Tibial artery (tissue), 4 donors: ENCODE data around the gene FNDC3B.

ENCODE experiments used
- DNase-seq, 2 donors: peaks; one replicate each; pipeline ENCODE4 v3.0.0-alpha.2; 2019
- H3K27ac ChIP-seq, 2 donors: fragments of 200-600 bp; sonication (generic) in 1 of 2; 1 replicate in 1 of 2; 2 replicates in 1 of 2; pipeline ENCODE4 v1.5.1; 2018 to 2019; ENCODE audit warnings: mild to moderate bottlenecking in 1 of 2
- H3K27me3 ChIP-seq, 2 donors: fragments of 200-600 bp; sonication (generic) in 1 of 2; one replicate each; pipeline versions ENCODE4 v1.5.1 to v1.6.0; 2016 to 2019
- H3K36me3 ChIP-seq, 3 donors: fragments of 200-600 bp; sonication (generic) in 2 of 3; one replicate each; pipeline ENCODE4 v1.5.1; 2016 to 2019; ENCODE audit warnings: mild to moderate bottlenecking in 2 of 3
- H3K4me1 ChIP-seq, 4 donors: fragments of 200-600 bp; sonication (generic) in 2 of 4; 1 replicate in 3 of 4; 2 replicates in 1 of 4; pipeline ENCODE4 v1.5.1; 2016 to 2019
- H3K4me3 ChIP-seq, 2 donors: fragments of 200-600 bp; sonication (generic) in 1 of 2; 1 replicate in 1 of 2; 2 replicates in 1 of 2; pipeline ENCODE4 v1.5.1; 2018 to 2019; ENCODE audit warnings: mild to moderate bottlenecking in 2 of 2
- H3K9me3 ChIP-seq, 3 donors: fragments of 200-600 bp; sonication (generic) in 1 of 3; one replicate each; pipeline ENCODE4 v1.5.1; 2016 to 2019
- intact Hi-C: fragments of 100-400 bp; cut with DNase I; formaldehyde crosslinking; loops from one replicate; pipeline ENCODE4 v1.15.0; 2023; ENCODE audit warnings: low total_unique reads
- TF ChIP-seq, protein P1 (sequence below), 2 experiments: fragments of 200-600 bp in 1 of 2; fragments of 450-650 bp in 1 of 2; IDR thresholded peaks; one replicate each; pipeline ENCODE4 v1.5.1; 2017 to 2019; ENCODE audit warnings: antibody characterized with exemption in 2 of 2, mild to moderate bottlenecking in 1 of 2, moderate library complexity in 1 of 2

FNDC3B gene

GRCh38 chr3:172398484-172398883 lies 359.1 kb downstream of the FNDC3B start:
- H3K27ac ChIP-seq, result no peak overlapping the region
- H3K9me3 ChIP-seq, result no peaks in the 10 kb centered on the region
- H3K27me3 ChIP-seq, result no peaks in the 10 kb centered on the region
- no peaks in the 10 kb centered on the region for H3K4me1 ChIP-seq
- TF ChIP-seq, protein P1, sequence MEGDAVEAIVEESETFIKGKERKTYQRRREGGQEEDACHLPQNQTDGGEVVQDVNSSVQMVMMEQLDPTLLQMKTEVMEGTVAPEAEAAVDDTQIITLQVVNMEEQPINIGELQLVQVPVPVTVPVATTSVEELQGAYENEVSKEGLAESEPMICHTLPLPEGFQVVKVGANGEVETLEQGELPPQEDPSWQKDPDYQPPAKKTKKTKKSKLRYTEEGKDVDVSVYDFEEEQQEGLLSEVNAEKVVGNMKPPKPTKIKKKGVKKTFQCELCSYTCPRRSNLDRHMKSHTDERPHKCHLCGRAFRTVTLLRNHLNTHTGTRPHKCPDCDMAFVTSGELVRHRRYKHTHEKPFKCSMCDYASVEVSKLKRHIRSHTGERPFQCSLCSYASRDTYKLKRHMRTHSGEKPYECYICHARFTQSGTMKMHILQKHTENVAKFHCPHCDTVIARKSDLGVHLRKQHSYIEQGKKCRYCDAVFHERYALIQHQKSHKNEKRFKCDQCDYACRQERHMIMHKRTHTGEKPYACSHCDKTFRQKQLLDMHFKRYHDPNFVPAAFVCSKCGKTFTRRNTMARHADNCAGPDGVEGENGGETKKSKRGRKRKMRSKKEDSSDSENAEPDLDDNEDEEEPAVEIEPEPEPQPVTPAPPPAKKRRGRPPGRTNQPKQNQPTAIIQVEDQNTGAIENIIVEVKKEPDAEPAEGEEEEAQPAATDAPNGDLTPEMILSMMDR (IDR thresholded peaks at IDR 0.05), result no peak
- H3K4me3 ChIP-seq, result no peak overlapping the region
- intact Hi-C loops, result no loop called here
- peaks cover 24 to 43% (median 32%) of the 10 kb centered on the region in 3 donors for H3K36me3 ChIP-seq
- DNase-seq, result no peak

DNA sequence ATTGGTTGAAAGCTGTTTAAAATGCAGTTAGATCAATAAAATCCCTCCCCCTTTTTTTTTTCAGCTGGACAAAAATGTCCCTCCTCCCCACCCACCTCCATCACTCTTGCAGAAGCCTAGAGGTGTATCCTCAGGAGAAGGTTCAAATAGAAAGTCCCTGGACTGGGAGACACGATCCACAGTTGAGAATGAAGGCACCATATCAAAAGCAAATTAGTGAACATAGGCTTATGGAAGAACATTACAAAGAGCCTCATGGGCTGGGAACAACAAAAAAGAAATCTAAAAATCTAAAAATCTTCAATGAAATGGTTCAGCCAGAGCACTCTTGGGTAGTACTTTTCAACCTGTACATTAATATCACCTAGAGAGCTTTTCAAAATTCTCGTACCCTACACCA lies 362.7 kb downstream of the FNDC3B start:
- intact Hi-C loops, result no loop called here
- no peaks in the 10 kb centered on the region for H3K9me3 ChIP-seq

DNA sequence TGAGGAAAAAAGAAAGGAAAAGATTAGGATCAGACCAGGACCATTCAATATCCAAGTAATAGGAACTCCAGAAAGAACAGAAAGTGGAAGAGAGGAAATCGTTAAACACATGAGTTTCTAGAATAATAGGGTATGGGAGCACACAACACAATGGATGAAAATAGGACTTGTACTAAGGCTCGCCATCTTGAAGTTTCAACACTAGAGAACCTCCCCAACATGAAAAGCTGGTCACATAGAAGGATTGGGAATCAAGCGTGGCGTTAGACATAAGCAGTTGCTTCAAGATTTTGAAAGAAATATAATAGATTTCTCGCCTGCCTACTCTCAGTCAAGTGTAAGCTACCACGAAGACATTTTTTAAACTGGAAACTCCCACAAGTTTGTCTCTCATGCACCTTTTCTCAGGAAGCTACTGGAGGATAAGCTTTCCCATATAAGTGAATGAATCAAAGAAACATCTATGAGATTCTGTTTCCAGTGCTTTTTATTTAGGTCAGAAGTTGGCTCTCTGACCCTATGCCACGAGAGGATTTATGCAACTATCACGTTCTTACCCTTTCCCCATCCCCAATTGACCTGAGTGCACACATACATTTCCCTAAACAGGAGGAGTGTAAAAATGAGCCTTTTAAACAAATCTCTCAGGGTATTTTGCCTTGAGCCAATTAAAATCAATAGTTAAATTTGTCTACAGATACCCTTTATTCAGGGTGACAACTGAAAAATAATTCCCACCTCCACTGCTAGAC lies 363.7 kb downstream of the FNDC3B start:
- Histone ChIP-seq H3K9me3 (no peaks in the 10 kb centered on the region), H3K4me3 (no peak overlapping the region), H3K4me1 (no peaks in the 10 kb centered on the region), H3K27ac (no peak overlapping the region), H3K36me3 (peaks cover 7 to 27% (median 20%) of the 10 kb centered on the region in 3 donors), H3K27me3 (no peaks in the 10 kb centered on the region)
- TF ChIP-seq, protein P1 (IDR thresholded peaks at IDR 0.05), result no peak
- DNase-seq, result no peak
- intact Hi-C loops, result no loop called here

More for the DNA sequence above, 362.7 kb downstream of the FNDC3B start:
- DNase-seq, result no peak
- Histone ChIP-seq H3K4me3 (no peak overlapping the region), H3K4me1 (no peaks in the 10 kb centered on the region), H3K27me3 (no peaks in the 10 kb centered on the region), H3K27ac (no peak overlapping the region), H3K36me3 (peaks cover 15 to 34% (median 27%) of the 10 kb centered on the region in 3 donors)
- TF ChIP-seq, protein P1 (IDR thresholded peaks at IDR 0.05), result no peak

GRCh38 chr3:172404237-172404962 lies 365.0 kb downstream of the FNDC3B start:
- Histone ChIP-seq H3K27ac (no peak overlapping the region), H3K36me3 (peaks cover 0 to 15% (median 10%) of the 10 kb centered on the region in 3 donors)
- intact Hi-C loops, result no loop called here

DNA sequence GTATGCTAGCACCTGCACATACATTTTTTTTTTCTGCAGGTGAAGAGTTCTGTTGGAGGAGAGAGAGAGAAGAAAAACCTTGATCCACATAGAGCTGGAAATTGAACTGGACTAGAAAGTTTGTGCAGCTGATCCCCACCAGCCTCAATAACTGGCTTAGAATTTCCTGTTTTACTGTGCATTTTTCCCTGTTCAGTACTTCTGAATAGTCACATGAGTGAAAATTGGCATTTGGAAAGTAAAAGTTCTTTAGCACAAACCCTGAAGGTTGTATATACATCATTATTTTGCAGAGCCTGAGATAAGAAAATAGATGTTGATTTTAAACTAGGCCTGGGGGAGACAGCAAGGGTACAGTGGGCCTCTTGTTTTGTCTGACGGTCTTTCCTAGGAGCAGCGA lies 366.5 kb downstream of the FNDC3B start:
- no peak overlapping the region for H3K27ac ChIP-seq
- intact Hi-C loops, result no loop called here
- H3K4me1 ChIP-seq, result no peaks in the 10 kb centered on the region
- no peaks in the 10 kb centered on the region for H3K27me3 ChIP-seq
- no peaks in the 10 kb centered on the region for H3K9me3 ChIP-seq
- peaks cover 0 to 7% (median 2%) of the 10 kb centered on the region in 3 donors for H3K36me3 ChIP-seq
- TF ChIP-seq, protein P1 (IDR thresholded peaks at IDR 0.05), result no peak
- no peak overlapping the region for H3K4me3 ChIP-seq
- DNase-seq, result no peak

More at GRCh38 chr3:172404237-172404962, 365.0 kb downstream of the FNDC3B start:
- H3K27me3 ChIP-seq, result no peaks in the 10 kb centered on the region
- TF ChIP-seq, protein P1 (IDR thresholded peaks at IDR 0.05), result no peak
- no peak for DNase-seq
- H3K4me3 ChIP-seq, result no peak overlapping the region
- no peaks in the 10 kb centered on the region for H3K9me3 ChIP-seq
- no peaks in the 10 kb centered on the region for H3K4me1 ChIP-seq
